HS-27A (cell line): ENCODE measurements around the gene NIPBL.
"Not testable (repeated sequence)": the region's sequence is repeated elsewhere in the genome, so short reads cannot be mapped to it uniquely, and the experiment has no call there.

Experiments used
- DNase-seq: peaks from one replicate; pipeline ENCODE4 v3.0.0-alpha.2; 2012; ENCODE audit warnings: low read depth, missing footprints

The NIPBL gene

DNA sequence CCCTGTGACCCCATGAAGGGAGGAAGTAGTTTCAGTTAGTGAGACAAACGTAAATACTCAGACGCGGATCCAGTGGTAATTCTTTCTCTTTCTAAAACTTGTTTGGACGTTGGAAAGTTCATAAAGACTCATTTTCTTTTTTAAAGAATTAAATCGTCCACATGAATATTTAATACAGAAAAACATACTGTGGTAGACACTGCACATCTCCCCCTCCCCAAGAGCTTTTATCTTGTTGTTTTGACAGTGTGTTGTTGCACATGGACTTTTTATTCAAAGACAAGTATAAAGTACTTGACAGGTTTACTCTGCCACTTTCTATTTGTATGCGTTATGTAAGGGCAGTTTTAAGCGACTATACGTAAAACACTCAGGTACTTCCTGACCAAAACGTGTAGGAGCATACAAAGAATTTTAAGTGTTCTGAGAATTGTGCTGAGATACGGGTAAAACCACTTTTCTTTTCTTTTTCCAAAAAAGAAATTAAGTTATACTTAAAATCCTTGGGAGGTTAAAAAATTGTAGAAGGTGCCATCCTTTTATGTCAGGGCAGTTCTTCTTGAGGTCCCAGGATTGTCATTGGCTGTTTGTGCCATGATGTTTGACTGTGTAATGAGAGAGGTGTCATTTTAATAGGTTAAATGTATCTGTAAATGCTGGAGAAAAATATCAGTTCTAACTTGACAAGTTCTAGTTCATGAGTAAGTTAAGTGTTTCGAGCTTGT is 1.3 kb downstream of the NIPBL start:
- no peak for DNase-seq

DNA sequence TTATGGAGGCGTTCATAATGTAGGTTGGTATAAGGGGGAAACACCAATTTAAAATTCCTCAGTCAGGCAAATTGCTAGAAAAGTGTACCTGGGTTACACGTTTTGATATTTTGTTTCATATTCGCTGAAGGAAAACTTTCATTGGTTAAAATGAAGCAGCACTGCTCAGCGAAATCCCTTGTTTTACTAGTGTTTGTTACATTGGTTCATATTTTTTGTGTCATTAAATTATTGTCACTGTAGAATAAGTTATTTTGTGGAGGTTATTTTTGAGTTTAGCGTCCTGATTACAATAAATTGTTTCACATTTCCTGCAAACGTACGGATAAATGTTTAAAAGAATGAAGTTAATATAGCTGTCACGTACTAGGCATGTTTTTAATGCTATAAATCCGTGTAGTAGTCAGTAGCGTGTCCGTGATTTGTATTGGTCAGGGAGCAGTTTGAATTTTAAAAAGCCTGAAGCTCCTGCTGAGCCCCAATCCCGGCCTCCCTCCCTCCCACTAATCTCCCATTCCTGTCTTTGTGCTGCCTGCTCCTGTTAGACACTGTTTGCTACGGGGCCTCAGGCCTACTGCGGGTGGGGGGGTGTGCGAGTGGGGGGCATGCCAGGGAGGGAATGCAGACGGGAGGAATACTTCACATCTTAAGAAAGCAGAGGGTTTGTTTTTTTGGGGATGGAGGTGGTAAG is 2.0 kb downstream of the NIPBL start:
- peak; percentile 23 for DNase-seq

DNA sequence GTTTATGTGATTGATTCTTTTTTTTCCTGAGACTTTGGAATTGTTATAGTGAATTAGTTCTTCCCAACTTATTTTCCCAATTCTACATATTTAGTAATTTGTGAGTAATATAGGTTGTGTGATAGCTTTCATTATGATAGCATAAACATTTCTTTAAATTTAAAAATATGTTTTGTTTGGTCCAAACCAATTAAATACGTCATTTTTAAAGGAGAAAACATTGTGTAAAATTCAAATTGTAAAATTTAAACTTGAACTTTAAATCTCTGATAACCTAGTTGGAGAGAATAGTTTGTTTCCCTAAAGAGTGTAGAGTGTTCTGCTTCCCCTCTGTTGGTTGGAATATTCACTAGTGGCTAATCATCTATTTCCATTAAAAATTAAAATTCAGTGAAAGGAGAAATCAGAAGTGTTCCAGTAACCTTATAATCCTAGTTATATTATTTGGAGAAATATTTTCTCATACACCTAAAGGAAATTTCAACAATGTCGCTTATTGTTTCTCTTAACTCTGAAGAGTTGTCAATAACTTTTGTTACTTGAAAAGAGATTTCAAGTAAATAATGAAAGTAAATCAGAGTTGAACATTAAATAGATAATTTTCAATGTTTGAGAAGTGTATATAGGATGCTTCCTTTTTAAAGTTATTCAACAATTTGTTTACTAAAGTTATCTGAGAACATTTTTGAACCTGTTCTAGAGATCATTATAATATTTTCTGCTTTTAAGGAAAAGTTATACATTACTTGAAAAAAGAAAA is 2.9 kb downstream of the NIPBL start:
- no peak for DNase-seq

DNA sequence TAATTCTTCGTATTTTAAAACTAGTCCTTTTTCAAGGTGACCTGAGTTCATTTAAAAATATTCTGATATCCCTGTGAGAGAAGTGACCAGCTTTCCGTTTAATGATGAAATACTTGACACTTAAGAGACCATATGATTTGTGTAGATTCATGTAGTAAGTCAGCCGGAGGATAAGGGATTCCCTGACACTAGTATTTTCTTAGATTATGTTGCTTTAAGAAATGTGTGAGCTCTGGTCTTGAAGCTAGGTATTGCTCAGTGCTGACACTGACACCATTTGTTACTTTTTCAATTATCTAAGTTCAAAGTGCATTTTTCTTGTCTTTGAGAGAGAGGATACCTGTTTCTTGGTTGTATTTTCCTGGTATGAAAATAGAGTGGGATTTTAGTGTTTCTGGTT is 4.2 kb downstream of the NIPBL start:
- DNase-seq, result no peak

DNA sequence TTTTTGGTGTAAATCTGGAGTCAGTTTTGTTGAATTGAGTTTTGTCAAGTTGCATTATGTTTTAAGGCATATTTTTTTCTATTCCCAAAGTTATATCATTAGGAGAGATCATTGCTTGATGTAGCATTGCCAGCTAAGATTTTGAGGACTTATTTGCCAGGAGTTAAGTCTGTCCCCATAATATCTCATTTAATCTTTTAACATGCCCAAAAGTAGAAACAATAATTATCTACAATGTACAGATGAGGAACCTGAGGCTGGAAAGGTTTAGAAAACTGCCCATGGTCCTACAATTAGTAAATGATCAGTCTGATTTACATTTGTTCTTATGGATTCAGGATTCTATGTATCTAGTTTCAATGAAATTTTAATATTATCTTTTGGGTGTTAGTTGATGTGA is 4.7 kb downstream of the NIPBL start:
- no peak for DNase-seq

DNA sequence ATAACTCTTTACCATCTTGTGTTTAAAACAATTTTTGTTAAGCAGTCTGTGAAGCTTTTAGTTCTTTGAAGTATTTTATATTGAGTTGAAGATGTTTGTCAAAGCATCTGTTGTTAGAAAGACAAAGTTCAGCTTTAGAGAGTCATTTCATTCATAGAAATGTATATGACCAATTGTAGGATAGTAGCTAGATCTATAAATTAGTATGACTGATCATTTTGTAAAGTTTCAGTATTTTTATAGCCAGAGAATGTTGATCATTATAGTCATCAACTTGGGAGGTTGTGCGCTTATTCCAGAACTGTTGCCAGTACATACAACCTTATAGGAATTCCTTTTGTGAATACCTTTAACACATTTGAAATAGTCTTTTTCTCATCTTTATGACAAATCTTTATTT is 5.2 kb downstream of the NIPBL start:
- no peak for DNase-seq

DNA sequence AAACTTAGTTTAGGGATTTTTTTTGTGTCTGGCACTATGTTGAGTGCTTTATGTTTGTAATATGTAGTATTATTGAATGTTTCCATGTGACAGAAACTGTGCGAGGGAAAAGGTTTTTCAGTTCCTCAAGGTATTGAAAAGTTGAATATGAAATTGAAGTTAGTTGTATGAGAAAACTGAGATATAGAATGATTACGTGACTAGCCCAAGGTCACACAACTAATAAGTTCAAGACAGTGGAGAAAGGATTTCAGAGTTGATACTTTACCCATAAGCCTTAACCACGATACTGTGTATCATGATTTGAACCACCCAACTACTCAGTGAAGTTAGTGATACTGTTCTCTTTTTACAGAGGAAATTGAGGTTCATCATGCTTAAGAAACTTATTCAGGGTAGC is 5.7 kb downstream of the NIPBL start:
- DNase-seq, result no peak

DNA sequence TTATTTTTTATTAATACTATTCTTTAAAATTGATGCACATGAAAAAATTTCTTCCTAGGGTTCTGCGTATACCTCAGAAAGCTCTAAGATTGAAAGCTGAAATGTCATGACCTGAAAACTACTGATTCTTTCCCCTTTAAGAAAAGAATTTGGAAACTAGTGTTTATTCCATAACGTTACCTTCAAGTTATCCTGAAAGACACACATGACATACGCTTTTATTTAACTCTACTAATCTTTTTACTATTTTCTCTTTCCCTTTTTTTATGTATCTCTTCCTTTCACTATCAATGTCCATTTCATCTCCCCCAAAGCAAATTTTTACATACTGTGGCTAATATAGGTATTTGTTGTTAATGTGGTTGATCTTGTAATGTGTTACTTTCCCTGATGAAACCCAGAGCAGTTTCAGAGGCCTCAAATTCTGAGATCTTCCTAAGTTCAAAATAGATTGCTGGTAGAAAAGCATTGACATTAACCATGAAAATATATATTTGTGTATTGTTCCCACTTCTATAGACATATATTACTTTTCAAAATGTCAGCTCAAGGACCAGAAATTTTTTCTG is 7.4 kb downstream of the NIPBL start:
- no peak for DNase-seq

DNA sequence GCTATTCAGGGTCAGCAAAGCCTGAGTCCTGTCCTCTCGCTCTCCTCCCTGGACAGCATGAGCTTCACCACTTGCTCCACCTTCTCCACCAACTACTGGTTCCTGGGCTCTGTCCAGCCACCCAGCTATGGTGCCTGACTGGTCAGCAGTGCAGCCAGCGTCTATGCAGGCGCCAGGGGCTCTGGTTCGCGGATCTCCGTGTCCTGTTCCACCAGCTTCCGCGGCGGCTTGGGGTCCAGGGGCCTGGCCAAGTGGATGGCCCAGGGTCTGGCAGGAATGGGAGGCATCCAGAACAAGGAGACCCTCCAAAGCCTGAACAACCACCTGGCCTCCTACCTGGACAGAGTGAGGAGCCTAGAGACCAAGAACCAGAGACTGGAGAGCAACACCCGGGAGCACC is 8.6 kb downstream of the NIPBL start:
- DNase-seq, result no peak

DNA sequence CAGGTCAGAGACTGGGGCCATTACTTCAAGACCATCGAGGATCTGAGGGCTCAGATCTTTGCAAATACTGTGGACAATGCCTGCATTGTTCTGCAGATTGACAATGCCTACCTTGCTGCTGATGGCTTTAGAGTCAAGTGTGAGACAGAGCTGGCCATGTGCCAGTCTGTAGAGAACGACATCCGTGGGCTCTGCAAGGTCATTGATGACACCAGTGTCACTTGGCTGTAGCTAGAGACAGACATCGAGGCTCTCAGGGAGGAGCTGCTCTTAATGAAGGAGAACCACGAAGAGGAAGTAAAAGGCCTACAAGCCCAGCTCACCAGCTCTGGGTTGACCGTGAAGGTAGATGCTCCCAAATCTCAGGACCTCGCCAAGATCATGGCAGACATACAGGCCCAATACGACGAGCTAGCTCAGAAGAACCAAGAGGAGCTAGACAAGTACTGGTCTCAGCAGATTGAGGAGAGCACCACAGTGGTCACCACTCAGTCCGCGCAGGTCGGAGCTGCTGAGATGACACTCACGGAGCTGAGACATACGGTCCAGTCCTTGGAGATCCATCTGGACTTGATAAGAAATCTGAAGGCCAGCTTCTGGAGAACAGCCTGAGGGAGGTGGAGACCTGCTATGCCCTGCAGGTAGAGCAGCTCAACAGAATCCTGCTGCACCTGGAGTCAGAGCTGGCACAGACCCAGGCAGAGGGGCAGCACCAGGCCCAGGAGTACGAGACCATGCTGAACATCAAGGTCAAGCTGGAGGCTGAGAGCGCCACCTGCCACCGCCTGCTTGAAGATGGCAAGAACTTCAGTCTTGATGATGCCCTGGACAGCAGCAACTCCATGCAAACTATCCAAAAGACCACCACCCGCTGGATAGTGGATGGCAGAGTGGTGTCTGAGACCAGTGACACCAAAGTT is 9.3 kb downstream of the NIPBL start:
- no peak for DNase-seq

DNA sequence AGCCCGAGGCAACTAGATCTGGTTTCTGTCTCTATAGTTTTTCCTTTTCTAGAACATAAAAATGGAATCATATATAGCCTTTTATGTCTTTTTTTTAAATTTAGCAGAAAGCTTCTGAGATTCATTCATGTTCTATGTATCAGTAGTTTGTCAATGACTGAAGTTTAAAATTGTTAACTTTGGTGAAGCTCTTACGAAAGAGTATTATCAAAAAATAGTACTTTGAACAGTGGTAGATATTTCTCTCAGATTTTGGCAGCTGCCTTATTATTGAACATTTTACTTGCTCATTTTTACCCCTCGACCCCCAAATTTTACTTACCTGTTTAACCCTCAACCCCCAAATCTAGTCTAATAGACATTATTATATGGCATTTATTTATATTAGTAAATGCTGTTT is 10.2 kb downstream of the NIPBL start:
- no peak for DNase-seq

DNA sequence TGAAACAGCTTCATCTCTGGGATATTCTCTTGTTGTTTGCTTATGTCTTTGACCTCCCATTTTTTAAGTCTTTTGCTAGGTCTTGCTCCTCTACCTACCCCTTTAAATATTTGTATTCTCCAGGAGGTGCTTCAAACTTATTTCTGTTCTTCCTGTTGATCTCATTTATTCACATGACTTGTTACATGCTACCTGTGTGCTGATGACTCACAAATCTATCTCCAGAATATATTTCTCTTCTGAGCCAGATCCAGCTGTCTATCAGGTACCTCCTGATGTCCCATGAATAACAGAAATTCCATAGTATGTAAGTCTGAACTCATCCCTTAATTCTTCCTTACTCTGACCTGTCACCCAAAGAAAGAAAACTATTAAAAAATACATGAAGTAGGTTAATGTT is 11.0 kb downstream of the NIPBL start:
- DNase-seq, result no peak

DNA sequence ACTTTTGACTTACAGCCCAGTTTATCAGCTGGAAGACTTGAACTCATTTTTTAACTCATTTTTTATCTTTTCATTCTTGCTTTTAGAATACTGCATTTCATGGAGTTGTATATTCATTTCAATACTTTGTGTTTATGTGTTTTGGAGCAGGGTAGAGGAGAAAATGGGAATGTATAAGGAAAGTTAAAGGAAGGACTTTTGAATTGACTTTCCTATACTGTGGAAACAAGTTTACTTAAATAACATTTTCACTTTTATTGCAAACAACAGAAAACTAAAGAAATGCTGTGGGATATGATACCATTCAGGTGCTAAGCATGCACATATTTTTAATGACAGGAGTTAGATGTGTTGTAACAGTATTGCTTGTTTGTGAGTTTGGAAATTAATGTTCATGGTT is 11.7 kb downstream of the NIPBL start:
- no peak for DNase-seq

DNA sequence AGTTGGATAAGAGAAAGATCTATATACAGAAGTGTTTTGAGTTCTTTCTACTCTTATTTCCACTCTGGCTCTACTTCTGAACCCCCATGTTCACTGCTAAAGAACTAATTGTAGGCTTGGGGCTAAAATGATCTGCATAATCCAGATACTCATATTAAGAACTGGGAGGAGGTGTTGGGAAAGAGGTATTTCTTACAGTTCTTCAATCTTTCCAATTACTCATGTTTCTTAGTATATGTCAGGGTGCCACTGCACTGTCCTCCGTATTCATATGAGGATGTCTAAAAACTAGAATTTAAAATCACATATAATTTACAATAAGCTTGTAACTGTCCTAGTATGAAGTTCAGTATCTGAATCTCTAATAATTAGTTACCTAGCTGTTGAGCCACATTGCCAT is 12.7 kb downstream of the NIPBL start:
- no peak for DNase-seq

DNA sequence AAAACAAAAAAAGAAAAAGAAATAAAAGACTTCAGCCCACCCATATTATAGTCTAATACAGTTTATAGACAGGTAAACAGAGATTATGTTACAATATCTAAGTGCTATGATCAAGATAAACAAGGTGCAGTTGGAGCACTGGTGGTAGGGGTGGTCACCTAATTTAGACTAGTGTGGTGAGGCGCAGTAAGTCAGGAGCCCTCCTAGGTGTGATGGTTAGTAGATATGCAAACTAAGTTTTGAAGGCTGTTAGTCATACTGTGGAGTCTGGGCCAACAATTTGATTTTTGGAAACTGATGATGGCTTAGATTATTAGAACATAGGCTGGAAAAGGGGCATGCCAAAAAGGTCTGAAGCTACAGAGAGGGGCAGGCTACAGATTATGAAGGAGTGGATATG is 14.7 kb downstream of the NIPBL start:
- no peak for DNase-seq

DNA sequence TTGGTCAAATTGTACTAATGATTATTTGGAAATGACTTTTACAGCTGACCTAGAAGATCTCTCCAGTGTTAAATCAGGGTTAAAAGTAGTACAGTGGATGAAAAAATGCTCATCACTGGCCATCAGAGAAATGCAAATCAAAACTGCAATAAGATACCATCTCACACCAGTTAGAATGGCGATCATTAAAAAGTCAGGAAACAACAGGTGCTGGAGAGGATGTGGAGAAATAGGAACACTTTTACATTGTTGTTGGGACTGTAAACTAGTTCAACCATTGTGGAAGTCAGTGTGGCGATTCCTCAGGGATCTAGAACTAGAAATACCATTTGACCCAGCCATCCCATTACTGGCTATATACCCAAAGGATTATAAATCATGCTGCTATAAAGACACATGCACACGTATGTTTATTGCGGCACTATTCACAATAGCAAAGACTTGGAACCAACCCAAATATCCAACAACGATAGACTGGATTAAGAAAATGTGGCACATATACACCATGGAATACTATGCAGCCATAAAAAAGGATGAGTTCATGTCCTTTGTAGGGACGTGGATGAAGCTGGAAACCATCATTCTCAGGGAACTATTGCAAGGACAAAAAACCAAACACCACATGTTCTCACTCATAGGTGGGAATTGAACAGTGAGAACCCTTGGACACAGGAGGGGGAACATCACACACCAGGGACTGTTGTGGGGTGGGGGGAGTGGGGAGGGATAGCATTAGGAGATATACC is 15.7 kb downstream of the NIPBL start:
- DNase-seq, result not testable (repeated sequence)

DNA sequence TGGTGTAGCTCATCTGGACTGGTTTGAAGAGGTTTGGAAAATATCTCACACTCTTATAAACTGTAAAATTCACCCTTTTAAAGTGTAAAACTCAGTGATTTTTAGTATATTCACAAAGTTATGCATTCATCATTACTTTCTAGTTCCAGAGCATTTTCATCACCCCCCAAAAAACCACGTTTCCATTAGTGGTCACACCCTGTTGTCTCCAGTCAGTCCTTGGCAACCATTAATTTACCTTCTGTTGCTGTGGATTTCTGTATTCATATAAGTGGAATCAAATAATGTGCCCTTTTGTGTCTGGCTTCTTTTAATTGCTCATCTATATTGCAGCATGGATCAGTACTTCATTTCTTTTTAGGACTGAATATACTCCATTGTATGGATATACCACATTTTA is 18.4 kb downstream of the NIPBL start:
- no peak for DNase-seq

DNA sequence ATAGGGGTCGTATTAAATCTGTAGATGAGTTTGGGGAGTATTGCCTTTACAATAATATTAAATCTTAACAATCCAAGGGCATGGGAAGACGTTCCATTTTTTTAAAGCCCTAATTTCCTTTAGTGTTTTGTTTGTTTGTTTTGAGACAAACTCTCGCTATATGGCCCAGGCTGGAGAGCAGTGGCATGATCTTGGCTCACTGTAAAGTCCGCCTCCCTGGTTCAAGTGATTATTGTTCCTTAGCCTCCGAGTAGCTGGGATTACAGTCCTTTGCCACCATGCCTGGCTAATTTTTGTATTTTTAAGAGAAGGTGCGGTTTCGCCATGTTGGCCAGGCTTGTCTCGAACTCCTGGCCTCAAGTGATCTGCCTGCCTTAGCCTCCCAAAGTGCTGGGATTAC is 19.9 kb downstream of the NIPBL start:
- DNase-seq, result no peak

DNA sequence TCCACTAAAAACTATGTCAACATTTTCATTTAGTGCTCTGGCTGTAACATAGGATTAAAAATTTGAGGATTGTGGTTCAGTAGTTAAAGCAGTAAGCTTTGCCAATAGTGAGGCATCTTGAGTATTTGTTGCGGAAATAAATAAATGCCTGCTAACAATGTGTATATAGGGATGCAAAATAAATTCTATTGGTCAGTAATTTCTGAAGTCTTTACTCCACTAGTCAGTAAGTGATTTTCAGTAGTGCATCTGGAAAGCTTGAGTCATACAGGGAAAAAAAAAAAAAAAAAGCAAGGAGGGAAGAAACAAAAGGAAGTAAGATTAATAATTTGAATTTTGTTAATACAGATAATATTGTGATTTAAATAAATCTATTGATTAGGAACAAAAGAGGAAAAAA is 21.0 kb downstream of the NIPBL start:
- DNase-seq, result no peak

DNA sequence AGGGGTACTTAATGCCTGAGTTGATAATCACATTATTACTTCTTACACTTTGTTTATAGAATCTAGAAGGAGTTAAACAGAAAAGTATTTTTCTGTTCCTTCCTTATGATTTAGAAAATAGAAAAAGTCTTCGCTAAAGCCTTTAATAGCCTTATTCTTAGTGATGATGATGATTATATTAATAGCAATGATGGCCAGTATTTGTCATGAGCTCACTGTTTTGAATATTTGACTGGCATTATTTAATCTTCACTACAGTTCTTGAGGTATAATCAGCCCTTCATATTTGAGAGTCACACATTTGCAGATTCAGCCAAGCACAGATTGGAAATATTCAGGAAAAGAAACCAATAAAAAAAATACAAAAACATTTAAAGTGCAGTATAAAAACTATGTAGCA is 23.3 kb downstream of the NIPBL start:
- DNase-seq, result no peak

DNA sequence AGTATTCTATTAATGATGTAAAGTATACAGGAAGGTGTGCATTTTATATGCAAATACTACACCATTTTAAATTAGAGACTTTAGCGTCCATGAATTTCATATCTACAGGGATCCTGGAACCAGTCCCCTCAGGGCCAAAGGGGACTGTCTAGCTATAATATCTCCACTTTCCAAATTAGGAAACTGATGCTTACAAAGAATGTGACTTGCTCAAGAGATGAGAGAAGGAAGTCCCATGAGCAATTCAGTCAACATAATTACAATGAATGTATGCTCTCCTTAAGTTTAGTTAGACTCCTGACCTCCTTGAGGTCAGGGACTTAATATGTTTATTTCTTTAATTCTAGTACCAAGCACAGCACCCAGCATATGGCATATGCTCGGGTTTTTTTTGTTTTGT is 23.7 kb downstream of the NIPBL start:
- no peak for DNase-seq
